ENCODE data around the gene SPATA7. TPM values are rescaled to one million over a fixed set of nuclear protein-coding genes. Genes with fewer than 3 reads are reported as not detected.
A peak's percentile ranks its signal among the peaks of the same experiment; 100 is the strongest.

The SPATA7 gene
- total and polyA plus RNA-seq, 4 donors, result 5.5 to 17.7 (median 10.9) TPM

GRCh38 chr14:88470542-88471440 is 85.3 kb downstream of the SPATA7 start:
- no peak overlapping the region for H3K4me3 ChIP-seq (ENCODE audit: low read length in 2 of 2)
- intact Hi-C loops (cut with DNase I), result no loop called here
- peaks cover 0 to 2% of the 10 kb centered on the region in 2 donors for H3K4me1 ChIP-seq (ENCODE audit: control insufficient read depth in 1 of 2, insufficient read depth in 2 of 2, low read length in 2 of 2)
- DNase-seq (no peak), ATAC-seq (ENCODE audit: low FRiP score) (no peak)
- no peaks in the 10 kb centered on the region for H3K9me3 ChIP-seq (ENCODE audit: control insufficient read depth, low read length)
- no peaks in the 10 kb centered on the region for H3K27me3 ChIP-seq (ENCODE audit: control insufficient read depth in 1 of 2, insufficient read depth in 2 of 2, low read length in 1 of 2)
- no peak overlapping the region for H3K27ac ChIP-seq (ENCODE audit: low read depth in 1 of 2, low read length in 2 of 2)
- H3K36me3 ChIP-seq (ENCODE audit: control insufficient read depth in 1 of 2, insufficient read depth in 2 of 2, low read length in 1 of 2), result peaks cover 7 to 10% of the 10 kb centered on the region in 2 donors
- WGBS, 2 donors, result 79 to 81% methylated on average over 7 of the region's 7 CpGs

DNA sequence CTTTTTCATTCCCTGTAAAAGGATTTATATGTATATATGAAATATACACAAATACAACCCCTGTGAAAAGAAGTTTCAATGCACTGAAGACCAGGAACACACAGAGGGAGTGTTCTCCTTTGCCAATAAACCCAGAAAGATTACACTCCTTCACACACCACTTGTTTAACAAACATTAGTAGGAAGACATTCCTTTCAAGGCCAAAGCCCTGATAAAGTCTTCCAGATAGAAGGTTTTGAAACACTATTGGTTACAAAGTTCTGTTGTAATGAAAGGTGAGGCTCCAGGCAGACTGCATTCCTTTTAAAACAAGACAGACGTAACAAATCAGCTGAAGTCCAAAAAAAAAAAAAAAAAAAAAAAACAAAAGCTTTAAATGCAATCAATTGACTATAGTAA is 88.3 kb downstream of the SPATA7 start:
- no peak for DNase-seq
- H3K4me1 ChIP-seq (ENCODE audit: control insufficient read depth in 1 of 2, insufficient read depth in 2 of 2, low read length in 2 of 2), result peaks cover 0 to 2% of the 10 kb centered on the region in 2 donors
- no peak for ATAC-seq (ENCODE audit: low FRiP score)
- H3K36me3 ChIP-seq (ENCODE audit: control insufficient read depth in 1 of 2, insufficient read depth in 2 of 2, low read length in 1 of 2), result peaks cover 0 to 5% of the 10 kb centered on the region in 2 donors
- H3K27me3 ChIP-seq (ENCODE audit: control insufficient read depth in 1 of 2, insufficient read depth in 2 of 2, low read length in 1 of 2), result no peaks in the 10 kb centered on the region
- no peak overlapping the region for H3K27ac ChIP-seq (ENCODE audit: low read depth in 1 of 2, low read length in 2 of 2)
- WGBS, 2 donors, result 67 to 69% methylated on average over 1 of the region's 1 CpG
- no peaks in the 10 kb centered on the region for H3K9me3 ChIP-seq (ENCODE audit: control insufficient read depth, low read length)
- H3K4me3 ChIP-seq (ENCODE audit: low read length in 2 of 2), result no peak overlapping the region
- intact Hi-C loops (cut with DNase I), result no loop called here

GRCh38 chr14:88476214-88476774 is 90.8 kb downstream of the SPATA7 start:
- intact Hi-C loops (cut with DNase I), result no loop called here
- Histone ChIP-seq H3K36me3 (ENCODE audit: control insufficient read depth in 1 of 2, insufficient read depth in 2 of 2, low read length in 1 of 2) (peaks cover 0 to 7% of the 10 kb centered on the region in 2 donors), H3K27me3 (ENCODE audit: control insufficient read depth in 1 of 2, insufficient read depth in 2 of 2, low read length in 1 of 2) (no peaks in the 10 kb centered on the region), H3K9me3 (ENCODE audit: control insufficient read depth, low read length) (no peaks in the 10 kb centered on the region), H3K4me3 (ENCODE audit: low read length in 2 of 2) (no peak overlapping the region), H3K4me1 (ENCODE audit: control insufficient read depth in 1 of 2, insufficient read depth in 2 of 2, low read length in 2 of 2) (no peaks in the 10 kb centered on the region), H3K27ac (ENCODE audit: low read depth in 1 of 2, low read length in 2 of 2) (no peak overlapping the region)
- DNase-seq (no peak), ATAC-seq (ENCODE audit: low FRiP score) (no peak)
- WGBS, 2 donors, result 78 to 86% methylated on average over 7 of the region's 7 CpGs

- Histone ChIP-seq H3K4me1 (ENCODE audit: control insufficient read depth in 1 of 2, insufficient read depth in 2 of 2, low read length in 2 of 2) (no peaks in the 10 kb centered on the region), H3K4me3 (ENCODE audit: low read length in 2 of 2) (no peak overlapping the region), H3K27me3 (ENCODE audit: control insufficient read depth in 1 of 2, insufficient read depth in 2 of 2, low read length in 1 of 2) (no peaks in the 10 kb centered on the region), H3K27ac (ENCODE audit: low read depth in 1 of 2, low read length in 2 of 2) (no peak overlapping the region), H3K36me3 (ENCODE audit: control insufficient read depth in 1 of 2, insufficient read depth in 2 of 2, low read length in 1 of 2) (peaks cover 0 to 5% of the 10 kb centered on the region in 2 donors), H3K9me3 (ENCODE audit: control insufficient read depth, low read length) (no peaks in the 10 kb centered on the region)
- WGBS, 2 donors, result 47 to 54% methylated on average over 2 of the region's 2 CpGs
- no peak for ATAC-seq (ENCODE audit: low FRiP score)
- intact Hi-C loops (cut with DNase I), result no loop called here
- DNase-seq, result no peak
These were observed 91.4 kb downstream of the SPATA7 start for GRCh38 chr14:88476825-88477224.

- H3K27me3 ChIP-seq (ENCODE audit: control insufficient read depth in 1 of 2, insufficient read depth in 2 of 2, low read length in 1 of 2), result no peaks in the 10 kb centered on the region
- no peaks in the 10 kb centered on the region for H3K9me3 ChIP-seq (ENCODE audit: control insufficient read depth, low read length)
- H3K36me3 ChIP-seq (ENCODE audit: control insufficient read depth in 1 of 2, insufficient read depth in 2 of 2, low read length in 1 of 2), result peaks cover 0 to 5% of the 10 kb centered on the region in 2 donors
- H3K4me3 ChIP-seq (ENCODE audit: low read length in 2 of 2), result no peak overlapping the region
- intact Hi-C loops (cut with DNase I), result no loop called here
- no peak for DNase-seq
- no peak for ATAC-seq (ENCODE audit: low FRiP score)
- H3K27ac ChIP-seq (ENCODE audit: low read depth in 1 of 2, low read length in 2 of 2), result no peak overlapping the region
- 88 to 91% methylated on average over 6 of the region's 6 CpGs for WGBS, 2 donors
- no peaks in the 10 kb centered on the region for H3K4me1 ChIP-seq (ENCODE audit: control insufficient read depth in 1 of 2, insufficient read depth in 2 of 2, low read length in 2 of 2)
These were observed 92.2 kb downstream of the SPATA7 start for GRCh38 chr14:88477513-88478250.

- Histone ChIP-seq H3K4me1 (ENCODE audit: control insufficient read depth in 1 of 2, insufficient read depth in 2 of 2, low read length in 2 of 2) (no peaks in the 10 kb centered on the region), H3K4me3 (ENCODE audit: low read length in 2 of 2) (no peak overlapping the region), H3K27ac (ENCODE audit: low read depth in 1 of 2, low read length in 2 of 2) (no peak overlapping the region), H3K36me3 (ENCODE audit: control insufficient read depth in 1 of 2, insufficient read depth in 2 of 2, low read length in 1 of 2) (peaks cover under 1 to 5% of the 10 kb centered on the region in 2 donors), H3K9me3 (ENCODE audit: control insufficient read depth, low read length) (no peaks in the 10 kb centered on the region), H3K27me3 (ENCODE audit: control insufficient read depth in 1 of 2, insufficient read depth in 2 of 2, low read length in 1 of 2) (no peaks in the 10 kb centered on the region)
- DNase-seq (peak in 1 of 2 donors; percentile 46), ATAC-seq (ENCODE audit: low FRiP score) (no peak)
- intact Hi-C loops (cut with DNase I), result no loop called here
- 94% methylated on average over 36 of the region's 36 CpGs for WGBS, 2 donors
These were observed 93.5 kb downstream of the SPATA7 start for GRCh38 chr14:88478931-88479330.

DNA sequence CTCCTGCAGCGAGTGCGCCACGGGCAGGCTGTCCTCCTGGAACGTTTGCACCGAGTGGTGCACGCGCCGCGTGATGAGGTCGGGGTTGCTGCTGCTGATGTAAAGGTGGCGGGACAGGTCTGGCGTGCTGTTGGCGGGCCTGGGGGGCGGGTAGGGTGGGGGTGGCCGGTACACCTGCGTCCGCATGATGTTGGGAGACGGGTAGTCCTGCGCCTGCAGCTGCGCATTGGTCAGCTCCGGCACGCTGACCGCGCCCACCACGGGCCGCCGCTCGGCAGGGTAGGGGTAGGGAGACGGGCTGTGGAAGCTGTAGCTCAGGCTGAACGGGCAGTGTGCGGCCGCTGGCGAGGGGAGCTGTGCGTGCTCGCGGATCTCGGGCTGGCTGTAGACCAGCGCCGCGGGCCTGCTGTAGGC is 94.1 kb downstream of the SPATA7 start:
- H3K27me3 ChIP-seq (ENCODE audit: control insufficient read depth in 1 of 2, insufficient read depth in 2 of 2, low read length in 1 of 2), result no peaks in the 10 kb centered on the region
- no peaks in the 10 kb centered on the region for H3K4me1 ChIP-seq (ENCODE audit: control insufficient read depth in 1 of 2, insufficient read depth in 2 of 2, low read length in 2 of 2)
- intact Hi-C loops (cut with DNase I), result no loop called here
- H3K27ac ChIP-seq (ENCODE audit: low read depth in 1 of 2, low read length in 2 of 2), result no peak overlapping the region
- H3K9me3 ChIP-seq (ENCODE audit: control insufficient read depth, low read length), result no peaks in the 10 kb centered on the region
- DNase-seq (no peak), ATAC-seq (ENCODE audit: low FRiP score) (no peak)
- peaks cover 3 to 5% of the 10 kb centered on the region in 2 donors for H3K36me3 ChIP-seq (ENCODE audit: control insufficient read depth in 1 of 2, insufficient read depth in 2 of 2, low read length in 1 of 2)
- no peak overlapping the region for H3K4me3 ChIP-seq (ENCODE audit: low read length in 2 of 2)
- 83% methylated on average over 29 to 40 of the region's 40 CpGs for WGBS, 2 donors

DNA sequence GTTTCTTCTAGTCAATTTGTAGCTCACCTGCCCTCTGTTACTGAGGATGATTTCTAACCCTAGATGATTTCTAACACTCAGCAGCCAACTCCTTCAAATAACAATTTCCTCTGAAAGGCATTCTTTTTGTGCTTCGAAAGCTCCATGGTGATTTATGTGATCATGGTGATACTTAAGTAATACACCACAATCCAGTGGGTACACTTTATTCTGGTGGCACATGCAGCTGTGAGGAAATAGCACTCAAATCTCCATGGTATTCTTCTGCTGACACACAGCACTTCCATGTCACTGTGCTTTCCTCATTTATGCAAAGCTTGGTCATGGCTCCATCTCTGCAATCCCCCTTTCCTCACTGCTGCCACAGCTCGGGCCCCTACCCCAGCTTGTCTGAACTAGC is 95.6 kb downstream of the SPATA7 start:
- Histone ChIP-seq H3K27me3 (ENCODE audit: control insufficient read depth in 1 of 2, insufficient read depth in 2 of 2, low read length in 1 of 2) (no peaks in the 10 kb centered on the region), H3K9me3 (ENCODE audit: control insufficient read depth, low read length) (no peaks in the 10 kb centered on the region), H3K27ac (ENCODE audit: low read depth in 1 of 2, low read length in 2 of 2) (no peak overlapping the region), H3K4me1 (ENCODE audit: control insufficient read depth in 1 of 2, insufficient read depth in 2 of 2, low read length in 2 of 2) (no peaks in the 10 kb centered on the region), H3K4me3 (ENCODE audit: low read length in 2 of 2) (no peak overlapping the region), H3K36me3 (ENCODE audit: control insufficient read depth in 1 of 2, insufficient read depth in 2 of 2, low read length in 1 of 2) (peaks cover 3 to 5% of the 10 kb centered on the region in 2 donors)
- intact Hi-C loops (cut with DNase I), result no loop called here
- ATAC-seq (ENCODE audit: low FRiP score) (no peak), DNase-seq (no peak)
- WGBS, 2 donors, result 81 to 88% methylated on average over 2 of the region's 2 CpGs

Measured in aorta (tissue), 5 donors.